Smooth muscle cell (in vitro differentiated cells): ENCODE data around the gene GSE1. TPM values are rescaled to one million over a fixed set of nuclear protein-coding genes. Genes with fewer than 3 reads are reported as not detected.

ENCODE experiments used
- DNase-seq: peaks from one replicate; lab custom pipeline; 2025; ENCODE audit not compliant: unreplicated experiment; lab: John Stamatoyannopoulos, UW
- H2AFZ ChIP-seq: fragments of 200-600 bp; sonication (generic); 2 replicates; pipeline ENCODE4 v1.6.0; 2016; ENCODE audit warnings: antibody characterized with exemption, low read depth, mild to moderate bottlenecking
- H3F3A ChIP-seq: fragments of 200-600 bp; sonication (generic); 2 replicates; pipeline ENCODE4 v1.6.0; 2017; ENCODE audit warnings: antibody characterized with exemption, low read depth
- H3K27ac ChIP-seq: fragments of 200-600 bp; sonication (generic); 2 replicates; pipeline ENCODE4 v1.5.1; 2016; ENCODE audit warnings: low read depth, mild to moderate bottlenecking
- H3K27me3 ChIP-seq: fragments of 200-600 bp; sonication (generic); 2 replicates; pipeline ENCODE4 v1.6.1; 2016; ENCODE audit warnings: low read depth, mild to moderate bottlenecking
- H3K36me3 ChIP-seq: fragments of 200-600 bp; sonication (generic); 2 replicates; pipeline ENCODE4 v1.5.1; 2016; ENCODE audit warnings: low read depth
- H3K4me1 ChIP-seq: fragments of 200-600 bp; sonication (generic); 2 replicates; pipeline ENCODE4 v1.5.1; 2016; ENCODE audit warnings: low read depth
- H3K4me2 ChIP-seq: fragments of 200-600 bp; sonication (generic); 2 replicates; pipeline ENCODE4 v1.6.0; 2016; ENCODE audit warnings: mild to moderate bottlenecking
- H3K4me3 ChIP-seq: fragments of 200-600 bp; sonication (generic); 2 replicates; pipeline ENCODE4 v1.5.1; 2016; ENCODE audit warnings: mild to moderate bottlenecking
- H3K79me2 ChIP-seq: fragments of 200-600 bp; sonication (generic); 2 replicates; pipeline ENCODE4 v1.6.0; 2016; ENCODE audit warnings: low read depth, mild to moderate bottlenecking
- H3K9ac ChIP-seq: fragments of 200-600 bp; sonication (generic); 2 replicates; pipeline ENCODE4 v1.6.0; 2016; ENCODE audit warnings: low read depth
- H3K9me3 ChIP-seq: fragments of 200-600 bp; sonication (generic); replicated peaks from 2 replicates; pipeline ENCODE4 v1.5.1; 2016; ENCODE audit warnings: low read depth
- H4K20me1 ChIP-seq: fragments of 200-600 bp; sonication (generic); 2 replicates; pipeline ENCODE4 v1.6.0; 2016; ENCODE audit warnings: low read depth
- WGBS: methylation state at CpG from one replicate; pipeline ENCODE4 v1.1.7; 2016; ENCODE audit warnings: low lambda C conversion rate; 5-methylcytosine and 5-hydroxymethylcytosine counted together
- polyA plus RNA-seq: library from polyadenylated mRNA; unstranded; fragments of >200 nt; fragmentation: Nextera tagmentation; extraction: Ambion mirVana; gene quantifications from 2 replicates; pipeline ENCODE4 v1.2.1, GENCODE V29; 2016
- total RNA-seq: library from RNA; depleted of rRNA; stranded (reverse); fragments of >200 nt; gene quantifications from 2 replicates; pipeline ENCODE4 v1.2.3, GENCODE V29; 2014
- TF ChIP-seq, protein P1 (sequence below): fragments of 200-600 bp; sonication (generic); IDR thresholded peaks from 2 replicates; pipeline ENCODE4 v1.5.1; 2017; ENCODE audit warnings: borderline replicate concordance, mild to moderate bottlenecking, antibody characterized with exemption; ENCODE audit not compliant: insufficient read depth, poor library complexity, severe bottlenecking

The GSE1 gene
- total and polyA plus RNA-seq, 2 experiments from 2014 or later: 13.6 to 27.7 TPM

DNA sequence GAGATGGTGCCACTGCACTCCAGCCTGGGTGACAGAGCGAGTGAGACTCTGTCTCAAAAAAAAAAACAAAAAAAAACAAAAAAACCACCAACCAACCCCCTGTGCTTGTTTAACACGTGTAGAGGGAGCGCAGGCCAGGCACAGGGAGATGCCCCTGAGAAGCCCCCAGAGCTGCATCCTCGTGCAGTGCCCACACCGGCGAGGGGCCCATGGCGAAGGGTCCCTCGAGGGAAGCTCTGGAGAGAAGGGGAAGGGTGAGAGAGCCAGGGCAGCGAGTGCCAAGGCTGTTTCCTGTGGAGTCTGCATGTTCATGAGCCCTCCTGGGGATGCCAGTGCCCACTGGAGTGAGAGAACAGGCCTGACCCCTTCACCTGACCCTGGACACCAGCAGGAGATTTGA, 47.8 kb upstream of the GSE1 start:
- no peaks in the 10 kb centered on the region for H3K9me3 ChIP-seq
- TF ChIP-seq, protein P1, sequence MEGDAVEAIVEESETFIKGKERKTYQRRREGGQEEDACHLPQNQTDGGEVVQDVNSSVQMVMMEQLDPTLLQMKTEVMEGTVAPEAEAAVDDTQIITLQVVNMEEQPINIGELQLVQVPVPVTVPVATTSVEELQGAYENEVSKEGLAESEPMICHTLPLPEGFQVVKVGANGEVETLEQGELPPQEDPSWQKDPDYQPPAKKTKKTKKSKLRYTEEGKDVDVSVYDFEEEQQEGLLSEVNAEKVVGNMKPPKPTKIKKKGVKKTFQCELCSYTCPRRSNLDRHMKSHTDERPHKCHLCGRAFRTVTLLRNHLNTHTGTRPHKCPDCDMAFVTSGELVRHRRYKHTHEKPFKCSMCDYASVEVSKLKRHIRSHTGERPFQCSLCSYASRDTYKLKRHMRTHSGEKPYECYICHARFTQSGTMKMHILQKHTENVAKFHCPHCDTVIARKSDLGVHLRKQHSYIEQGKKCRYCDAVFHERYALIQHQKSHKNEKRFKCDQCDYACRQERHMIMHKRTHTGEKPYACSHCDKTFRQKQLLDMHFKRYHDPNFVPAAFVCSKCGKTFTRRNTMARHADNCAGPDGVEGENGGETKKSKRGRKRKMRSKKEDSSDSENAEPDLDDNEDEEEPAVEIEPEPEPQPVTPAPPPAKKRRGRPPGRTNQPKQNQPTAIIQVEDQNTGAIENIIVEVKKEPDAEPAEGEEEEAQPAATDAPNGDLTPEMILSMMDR: no peak
- H3K27ac ChIP-seq: no peak overlapping the region
- H3K4me1 ChIP-seq: peaks cover 4% of the 10 kb centered on the region
- 96% methylated on average over 9 of the region's 9 CpGs for WGBS
- no peaks in the 10 kb centered on the region for H3F3A ChIP-seq
- H3K4me2 ChIP-seq: no peak overlapping the region
- H3K9ac ChIP-seq: no peak overlapping the region
- no peak for DNase-seq
- peaks cover 76% of the 10 kb centered on the region for H3K79me2 ChIP-seq
- no peak overlapping the region for H2AFZ ChIP-seq
- H3K27me3 ChIP-seq: no peaks in the 10 kb centered on the region
- peaks cover 98% of the 10 kb centered on the region for H4K20me1 ChIP-seq
- no peak overlapping the region for H3K4me3 ChIP-seq
- no peaks in the 10 kb centered on the region for H3K36me3 ChIP-seq

DNA sequence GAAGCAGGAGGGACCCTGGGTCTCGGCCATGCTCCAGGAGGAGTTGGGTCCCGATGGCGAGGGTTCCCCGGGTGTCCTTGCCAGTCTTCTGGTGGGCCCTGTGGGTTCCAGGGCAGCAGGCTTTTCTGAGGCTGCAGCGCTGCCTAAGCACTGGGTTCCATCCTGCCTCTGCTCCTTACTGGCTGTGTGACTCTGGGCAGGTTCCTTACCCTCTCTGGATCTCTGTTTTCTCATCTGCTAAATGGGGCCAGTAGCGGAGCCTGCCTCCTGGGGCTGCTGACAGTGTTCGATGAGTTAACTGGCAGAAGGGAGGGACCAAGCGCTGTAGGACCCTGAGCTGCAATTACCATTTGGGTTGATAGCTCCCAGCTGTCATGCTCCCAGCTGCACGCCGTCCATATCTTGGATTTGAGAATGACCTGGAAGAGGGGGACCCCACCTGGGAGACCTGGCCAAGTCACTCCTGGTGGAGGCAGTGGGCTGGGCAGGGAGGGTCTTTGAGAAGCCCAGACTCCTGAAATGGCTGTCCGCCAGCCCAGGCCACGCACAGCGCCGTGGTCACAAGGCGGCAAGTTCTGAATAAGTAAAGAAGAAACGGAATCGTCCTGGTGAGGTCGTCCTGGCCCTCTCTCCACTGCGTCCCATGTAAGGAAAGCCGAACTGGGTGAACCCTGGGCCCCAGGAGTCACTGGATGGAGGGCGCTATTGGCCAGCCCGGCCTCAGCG, 47.2 kb upstream of the GSE1 start:
- Histone ChIP-seq H3K9ac (no peak overlapping the region), H3K36me3 (no peaks in the 10 kb centered on the region), H3K4me2 (no peak overlapping the region), H3K79me2 (peaks cover 75% of the 10 kb centered on the region), H2AFZ (no peak overlapping the region), H3K4me3 (no peak overlapping the region), H3K27me3 (no peaks in the 10 kb centered on the region), H3K27ac (no peak overlapping the region), H3F3A (no peaks in the 10 kb centered on the region), H3K9me3 (no peaks in the 10 kb centered on the region), H3K4me1 (peaks cover 7% of the 10 kb centered on the region), H4K20me1 (peaks cover 98% of the 10 kb centered on the region)
- WGBS: 80% methylated on average over 23 of the region's 23 CpGs
- TF ChIP-seq, protein P1: no peak
- DNase-seq: no peak

DNA sequence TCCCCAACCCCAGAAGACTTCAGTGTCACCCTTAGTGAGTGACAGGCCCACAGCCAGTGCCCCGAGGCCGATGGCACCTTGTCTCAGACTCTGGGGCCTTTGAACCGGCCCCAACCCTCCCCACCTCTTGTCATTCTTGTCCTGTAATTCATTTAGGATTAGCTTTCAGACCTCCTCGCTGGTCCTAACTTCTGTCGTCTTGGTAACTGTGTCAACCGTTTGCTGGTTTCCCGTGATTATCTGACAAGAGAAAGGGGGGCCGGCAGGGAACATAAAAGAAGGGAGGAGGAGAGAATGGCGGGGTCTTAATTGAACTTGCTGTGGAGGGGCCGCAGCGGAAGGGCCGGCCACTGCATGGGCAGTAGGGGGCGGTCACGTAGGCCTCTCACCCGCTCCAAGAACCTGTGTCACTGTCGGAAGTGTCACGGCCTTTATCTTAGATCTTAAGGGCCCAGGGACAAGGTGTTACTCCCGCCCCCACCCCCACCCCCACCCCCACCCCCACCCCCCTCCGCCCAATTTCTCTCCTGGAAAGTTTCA, 46.5 kb upstream of the GSE1 start:
- no peak for DNase-seq
- 36% methylated on average over 12 of the region's 19 CpGs for WGBS
- no peak overlapping the region for H3K27ac ChIP-seq
- no peak overlapping the region for H3K4me3 ChIP-seq
- peaks cover 72% of the 10 kb centered on the region for H3K79me2 ChIP-seq
- peaks cover 7% of the 10 kb centered on the region for H3K4me1 ChIP-seq
- no peaks in the 10 kb centered on the region for H3K36me3 ChIP-seq
- no peak overlapping the region for H3K4me2 ChIP-seq
- no peaks in the 10 kb centered on the region for H3K9me3 ChIP-seq
- no peak overlapping the region for H2AFZ ChIP-seq
- H3K9ac ChIP-seq: no peak overlapping the region
- H3K27me3 ChIP-seq: no peaks in the 10 kb centered on the region
- TF ChIP-seq, protein P1: no peak
- no peaks in the 10 kb centered on the region for H3F3A ChIP-seq
- H4K20me1 ChIP-seq: peaks cover 98% of the 10 kb centered on the region
